D341Med (cell line): ENCODE results near the gene TTC39C.

Source experiments
- DNase-seq: peaks from one replicate; pipeline ENCODE4 v3.0.0; 2012; ENCODE audit warnings: low spot score

The TTC39C gene

GRCh38 chr18:24086082-24086481 lies 71.5 kb downstream of the TTC39C start:
- no peak for DNase-seq

- DNase-seq, result no peak
Observed at GRCh38 chr18:24089076-24089475, 74.5 kb downstream of the TTC39C start.

- no peak for DNase-seq
Observed at GRCh38 chr18:24089515-24090337, 75.2 kb downstream of the TTC39C start.

- no peak for DNase-seq
Observed at GRCh38 chr18:24090876-24091275, 76.3 kb downstream of the TTC39C start.

GRCh38 chr18:24094561-24094960 lies 80.0 kb downstream of the TTC39C start:
- DNase-seq, result no peak

GRCh38 chr18:24095976-24096375 lies 81.4 kb downstream of the TTC39C start:
- DNase-seq, result no peak

- DNase-seq, result no peak
Observed at GRCh38 chr18:24103320-24104021, 88.9 kb downstream of the TTC39C start.

- no peak for DNase-seq
Observed at GRCh38 chr18:24104486-24104885, 89.9 kb downstream of the TTC39C start.

GRCh38 chr18:24108641-24109040 lies 94.1 kb downstream of the TTC39C start:
- DNase-seq, result no peak

- DNase-seq, result peak; percentile 55
Observed at GRCh38 chr18:24111936-24112335, 97.4 kb downstream of the TTC39C start.

GRCh38 chr18:24112464-24112863 lies 97.9 kb downstream of the TTC39C start:
- DNase-seq, result no peak

- DNase-seq, result no peak
Observed at GRCh38 chr18:24112874-24113615, 98.5 kb downstream of the TTC39C start.

- DNase-seq, result no peak
Observed at GRCh38 chr18:24114924-24115549, 100.5 kb downstream of the TTC39C start.

GRCh38 chr18:24115628-24116027 lies 101.1 kb downstream of the TTC39C start:
- DNase-seq, result no peak

- DNase-seq, result peak; percentile 67
Observed at GRCh38 chr18:24118750-24119577, 104.4 kb downstream of the TTC39C start.

GRCh38 chr18:24120676-24121075 lies 106.1 kb downstream of the TTC39C start:
- no peak for DNase-seq

- no peak for DNase-seq
Observed at GRCh38 chr18:24121625-24122024, 107.1 kb downstream of the TTC39C start.

GRCh38 chr18:24126155-24126961 lies 111.8 kb downstream of the TTC39C start:
- no peak for DNase-seq

- DNase-seq, result peak; percentile 51
Observed at GRCh38 chr18:24127735-24128134, 113.2 kb downstream of the TTC39C start.

GRCh38 chr18:24128700-24129099 lies 114.1 kb downstream of the TTC39C start:
- no peak for DNase-seq
